ENCODE data around the gene TNFRSF9. TPM values are rescaled to one million over a fixed set of nuclear protein-coding genes. Genes with fewer than 3 reads are reported as not detected.

Gene TNFRSF9
- total and polyA plus RNA-seq, 9 of the 15 experiments (the other 6 are each of a cell fraction or from before 2014, with no cell fraction given), result 0.04 to 0.29 (median 0.08) TPM; not detected in 1

GRCh38 chr1:7953850-7954609 lies 13.4 kb upstream of the TNFRSF9 start (continued):
- TF ChIP-seq ZNF239 (CRISPR knock-in tag; IDR thresholded peaks at IDR 0.05), result no peak
- TF ChIP-seq XRCC5 (IDR thresholded peaks at IDR 0.05; ENCODE audit: low read depth, low read length), result 0 out of 2 replicates have a peak, but pooled peaks have one; percentile 27
- no peak for TF ChIP-seq CEBPG (CRISPR knock-in tag; IDR thresholded peaks at IDR 0.05)
- no peak for TF ChIP-seq CEBPG (tag; conservative IDR thresholded peaks at IDR 0.05 in 1 of 2, IDR thresholded peaks at IDR 0.05 in 1 of 2)
- TF ChIP-seq ZBTB11 (CRISPR knock-in tag; IDR thresholded peaks at IDR 0.05), result peak in 2 of 3 experiments; percentile 37 to 89; a peak in 2 of 6 replicates
- no peak for TF ChIP-seq ETV6 (IDR thresholded peaks at IDR 0.05; ENCODE audit: borderline replicate concordance in 1 of 2, low read depth in 2 of 2, low read length in 1 of 2)
- peak; percentile 65; the same call in 1 of the 2 replicates for TF ChIP-seq ETV6 (CRISPR knock-in tag; IDR thresholded peaks at IDR 0.05; ENCODE audit: borderline replicate concordance)
- no peak for TF ChIP-seq ZC3H4 (CRISPR knock-in tag; IDR thresholded peaks at IDR 0.05; ENCODE audit: borderline replicate concordance)
- TF ChIP-seq ZNF586 (CRISPR knock-in tag; conservative IDR thresholded peaks at IDR 0.05), result no peak
- no peak for TF ChIP-seq HNRNPUL1 (IDR thresholded peaks at IDR 0.05; ENCODE audit: low read length)
- peak; percentile 61 to 69; a peak in 3 of 4 replicates for TF ChIP-seq KDM1A (IDR thresholded peaks at IDR 0.05)
- peak; percentile 17; the same call in 1 of the 2 replicates for TF ChIP-seq NCOR1 (IDR thresholded peaks at IDR 0.05)
- 0 out of 2 replicates have a peak, but pooled peaks have one; percentile 58 for TF ChIP-seq ZNF232 (CRISPR knock-in tag; IDR thresholded peaks at IDR 0.05)
- TF ChIP-seq ADNP (tag; IDR thresholded peaks at IDR 0.05), result no peak
- TF ChIP-seq ZNF408 (CRISPR knock-in tag; IDR thresholded peaks at IDR 0.05; ENCODE audit: low read depth), result no peak
- peak; percentile 47 to 78; a peak in 2 of 4 replicates for TF ChIP-seq MAZ (CRISPR knock-in tag; conservative IDR thresholded peaks at IDR 0.05 in 1 of 2, IDR thresholded peaks at IDR 0.05 in 1 of 2)
- no peak for TF ChIP-seq POU5F1 (IDR thresholded peaks at IDR 0.05; ENCODE audit: borderline replicate concordance, low read depth, low read length, partially characterized antibody)
- TF ChIP-seq, protein P1, sequence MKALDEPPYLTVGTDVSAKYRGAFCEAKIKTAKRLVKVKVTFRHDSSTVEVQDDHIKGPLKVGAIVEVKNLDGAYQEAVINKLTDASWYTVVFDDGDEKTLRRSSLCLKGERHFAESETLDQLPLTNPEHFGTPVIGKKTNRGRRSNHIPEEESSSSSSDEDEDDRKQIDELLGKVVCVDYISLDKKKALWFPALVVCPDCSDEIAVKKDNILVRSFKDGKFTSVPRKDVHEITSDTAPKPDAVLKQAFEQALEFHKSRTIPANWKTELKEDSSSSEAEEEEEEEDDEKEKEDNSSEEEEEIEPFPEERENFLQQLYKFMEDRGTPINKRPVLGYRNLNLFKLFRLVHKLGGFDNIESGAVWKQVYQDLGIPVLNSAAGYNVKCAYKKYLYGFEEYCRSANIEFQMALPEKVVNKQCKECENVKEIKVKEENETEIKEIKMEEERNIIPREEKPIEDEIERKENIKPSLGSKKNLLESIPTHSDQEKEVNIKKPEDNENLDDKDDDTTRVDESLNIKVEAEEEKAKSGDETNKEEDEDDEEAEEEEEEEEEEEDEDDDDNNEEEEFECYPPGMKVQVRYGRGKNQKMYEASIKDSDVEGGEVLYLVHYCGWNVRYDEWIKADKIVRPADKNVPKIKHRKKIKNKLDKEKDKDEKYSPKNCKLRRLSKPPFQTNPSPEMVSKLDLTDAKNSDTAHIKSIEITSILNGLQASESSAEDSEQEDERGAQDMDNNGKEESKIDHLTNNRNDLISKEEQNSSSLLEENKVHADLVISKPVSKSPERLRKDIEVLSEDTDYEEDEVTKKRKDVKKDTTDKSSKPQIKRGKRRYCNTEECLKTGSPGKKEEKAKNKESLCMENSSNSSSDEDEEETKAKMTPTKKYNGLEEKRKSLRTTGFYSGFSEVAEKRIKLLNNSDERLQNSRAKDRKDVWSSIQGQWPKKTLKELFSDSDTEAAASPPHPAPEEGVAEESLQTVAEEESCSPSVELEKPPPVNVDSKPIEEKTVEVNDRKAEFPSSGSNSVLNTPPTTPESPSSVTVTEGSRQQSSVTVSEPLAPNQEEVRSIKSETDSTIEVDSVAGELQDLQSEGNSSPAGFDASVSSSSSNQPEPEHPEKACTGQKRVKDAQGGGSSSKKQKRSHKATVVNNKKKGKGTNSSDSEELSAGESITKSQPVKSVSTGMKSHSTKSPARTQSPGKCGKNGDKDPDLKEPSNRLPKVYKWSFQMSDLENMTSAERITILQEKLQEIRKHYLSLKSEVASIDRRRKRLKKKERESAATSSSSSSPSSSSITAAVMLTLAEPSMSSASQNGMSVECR (CRISPR knock-in tag; IDR thresholded peaks at IDR 0.05), result peak; percentile 37; the same call in 1 of the 2 replicates

Data from K562 (cell line).